Fibroblast of peridontal ligament (primary cell): ENCODE results near the gene EPSTI1.
"Not testable (repeated sequence)": the region's sequence is repeated elsewhere in the genome, so short reads cannot be mapped to it uniquely, and the experiment has no call there.

Experiments
- DNase-seq: peaks from one replicate; pipeline ENCODE4 v3.0.0-alpha.2; 2010; ENCODE audit errors: extremely low read depth

The EPSTI1 gene, protein sequence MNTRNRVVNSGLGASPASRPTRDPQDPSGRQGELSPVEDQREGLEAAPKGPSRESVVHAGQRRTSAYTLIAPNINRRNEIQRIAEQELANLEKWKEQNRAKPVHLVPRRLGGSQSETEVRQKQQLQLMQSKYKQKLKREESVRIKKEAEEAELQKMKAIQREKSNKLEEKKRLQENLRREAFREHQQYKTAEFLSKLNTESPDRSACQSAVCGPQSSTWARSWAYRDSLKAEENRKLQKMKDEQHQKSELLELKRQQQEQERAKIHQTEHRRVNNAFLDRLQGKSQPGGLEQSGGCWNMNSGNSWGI

DNA sequence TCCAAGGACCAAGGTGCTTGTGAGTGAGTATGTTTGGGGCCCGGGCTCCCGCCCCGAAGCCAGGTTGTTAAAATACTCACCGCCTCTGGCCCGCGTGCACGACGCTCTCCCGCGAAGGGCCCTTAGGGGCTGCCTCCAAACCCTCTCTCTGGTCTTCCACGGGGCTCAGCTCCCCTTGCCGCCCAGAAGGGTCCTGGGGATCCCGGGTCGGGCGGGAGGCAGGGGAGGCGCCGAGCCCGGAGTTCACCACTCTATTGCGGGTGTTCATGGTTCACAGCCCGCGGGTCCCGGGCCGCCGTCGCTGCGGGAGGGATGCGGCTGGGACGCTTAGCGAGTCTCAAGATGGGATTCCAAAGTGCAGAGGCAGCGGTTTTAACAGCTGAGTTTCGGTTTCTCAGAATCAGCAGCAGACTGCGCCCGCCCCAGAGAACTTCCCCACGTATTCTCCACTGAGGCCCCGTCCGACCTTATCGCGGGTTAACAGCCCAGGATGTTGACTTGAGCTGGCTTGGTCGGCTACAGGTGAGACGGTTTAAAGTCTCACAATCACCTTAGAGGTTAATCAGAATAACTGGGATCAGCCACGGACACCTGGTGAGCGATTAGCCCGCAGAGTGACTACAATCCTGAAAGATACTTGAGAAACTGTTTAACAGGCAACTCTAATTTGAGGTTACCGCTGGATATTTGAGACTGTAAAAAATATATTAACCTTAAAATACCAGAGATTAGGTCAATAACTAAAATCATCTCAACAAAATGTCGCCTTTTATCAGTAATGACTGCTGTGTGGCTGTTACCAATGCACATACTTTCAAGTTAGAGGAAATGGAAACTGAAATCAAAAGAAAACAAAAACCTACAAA lies at the start of gene EPSTI1:
TSS of gene EPSTI1 (minus strand) at position 344 of the 866 bp plus-strand sequence. CDS start at position 268, 76 bp downstream.
- DNase-seq: peak; percentile 78

DNA sequence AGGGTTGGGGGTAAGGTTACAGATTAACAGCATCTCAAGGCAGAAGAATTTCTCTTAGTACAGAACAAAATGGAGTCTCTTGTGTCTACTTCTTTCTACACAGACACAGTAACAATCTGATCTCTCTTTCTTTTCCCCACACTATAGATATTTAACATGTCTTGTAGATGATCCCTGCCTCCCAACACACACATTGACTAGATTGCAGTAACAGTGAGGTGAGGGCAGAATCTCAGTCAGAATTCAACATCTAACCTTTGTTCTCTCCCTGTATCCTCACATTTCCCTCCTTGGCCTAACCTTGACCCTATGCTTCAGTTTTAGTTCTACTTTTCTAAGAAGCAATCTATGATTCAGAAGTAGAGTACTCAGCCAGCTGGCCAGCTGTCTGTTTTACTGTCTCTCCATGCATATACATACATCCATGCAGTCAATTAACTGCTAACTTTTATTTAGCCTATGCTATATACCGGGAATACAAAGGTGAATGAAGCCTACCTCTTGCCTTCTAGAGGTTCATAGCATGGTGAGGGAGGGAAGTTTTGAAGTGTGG lies 49.4 kb upstream of the EPSTI1 start:
- no peak for DNase-seq

DNA sequence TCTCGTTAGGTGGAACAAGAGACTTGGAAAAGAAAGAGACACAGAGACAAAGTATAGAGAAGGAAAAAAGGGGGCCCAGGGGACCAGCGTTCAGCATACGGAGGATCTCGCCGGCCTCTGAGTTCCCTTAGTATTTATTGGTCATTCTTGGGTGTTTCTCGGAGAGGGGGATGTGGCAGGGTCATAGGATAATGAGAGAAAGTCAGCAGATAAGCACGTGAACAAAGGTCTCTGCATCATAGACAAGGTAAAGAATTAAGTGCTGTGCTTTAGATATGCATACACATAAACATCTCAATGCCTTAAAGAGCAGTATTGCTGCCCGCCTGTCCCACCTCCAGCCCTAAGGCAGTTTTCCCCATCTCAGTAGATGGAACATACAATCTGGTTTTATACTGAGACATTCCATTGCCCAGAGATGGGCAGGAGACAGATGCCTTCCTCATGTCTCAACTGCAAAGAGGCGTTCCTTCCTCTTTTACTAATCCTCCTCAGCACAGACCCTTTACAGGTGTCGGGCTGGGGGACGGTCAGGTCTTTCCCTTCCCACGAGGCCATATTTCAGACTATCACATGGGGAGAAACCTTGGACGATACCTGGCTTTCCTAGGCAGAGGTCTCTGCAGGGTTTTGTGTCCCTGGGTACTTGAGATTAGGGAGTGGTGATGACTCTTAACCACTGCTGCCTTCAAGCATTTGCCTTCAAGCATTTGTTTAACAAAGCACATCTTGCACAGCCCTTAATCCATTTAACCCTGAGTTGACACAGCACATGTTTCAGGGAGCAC lies 48.7 kb upstream of the EPSTI1 start:
- DNase-seq: not testable (repeated sequence)

DNA sequence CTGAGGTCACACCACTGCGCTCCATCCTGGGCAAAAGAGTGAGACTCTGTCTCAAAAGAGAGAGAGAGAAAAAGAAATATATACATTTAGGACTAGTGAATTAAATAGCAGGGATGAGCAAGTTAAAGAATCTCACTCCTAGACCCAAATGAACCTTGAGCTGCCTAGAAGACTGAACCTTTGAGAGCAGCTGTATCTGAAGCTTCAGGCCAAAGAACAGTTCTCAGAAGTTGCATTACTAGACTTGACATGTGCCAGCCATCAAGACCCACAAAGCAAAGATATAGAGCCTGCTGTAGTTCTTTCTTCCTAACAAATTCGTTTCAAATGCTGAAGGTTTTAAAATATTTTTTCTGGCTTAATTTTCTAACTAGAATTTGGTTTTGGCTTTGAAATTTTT lies 47.9 kb upstream of the EPSTI1 start:
- no peak for DNase-seq

DNA sequence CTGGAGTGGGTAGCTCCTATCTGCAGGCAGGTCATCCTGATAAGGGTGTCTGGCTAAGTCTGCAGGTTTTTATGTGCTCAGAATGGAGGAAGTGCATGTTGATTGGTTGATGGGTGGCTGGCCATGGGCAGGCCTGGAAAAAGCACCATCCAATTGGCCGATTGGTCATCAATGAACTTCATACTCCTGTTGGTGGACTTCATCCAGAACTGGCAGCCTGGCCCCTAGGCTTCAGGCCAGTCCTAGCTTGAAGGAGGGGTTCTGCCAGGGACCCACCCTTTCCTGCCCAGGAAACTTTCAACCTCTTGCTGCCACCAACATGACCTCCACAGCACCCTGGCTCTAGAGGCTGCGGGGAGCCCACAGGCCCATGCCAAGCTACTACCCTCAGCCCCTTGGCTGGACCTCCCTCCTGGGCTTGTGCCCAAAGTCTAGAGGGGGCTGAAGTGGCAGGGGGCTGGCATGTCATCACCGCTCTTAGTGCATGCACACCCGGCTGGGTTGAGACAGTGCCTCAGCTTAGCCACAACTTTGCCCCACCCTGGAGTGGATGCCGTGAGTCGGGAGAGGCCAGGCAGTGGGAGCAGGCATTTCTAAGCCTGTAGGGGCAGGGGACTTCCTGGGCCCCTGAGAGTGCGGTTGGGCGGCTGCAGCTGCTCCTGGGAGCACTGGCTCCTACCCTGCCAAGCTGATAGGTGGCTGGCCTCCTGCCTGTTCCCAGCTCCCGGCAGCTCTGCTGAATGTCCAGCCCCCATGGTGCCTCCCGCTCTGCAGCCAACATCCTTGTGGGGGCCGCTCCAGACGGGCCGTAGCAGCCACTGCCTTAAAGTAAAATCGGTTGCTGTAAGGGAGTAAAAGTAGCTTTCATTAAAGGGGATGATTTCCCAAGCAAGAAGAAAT lies 44.6 kb upstream of the EPSTI1 start:
- no peak for DNase-seq

DNA sequence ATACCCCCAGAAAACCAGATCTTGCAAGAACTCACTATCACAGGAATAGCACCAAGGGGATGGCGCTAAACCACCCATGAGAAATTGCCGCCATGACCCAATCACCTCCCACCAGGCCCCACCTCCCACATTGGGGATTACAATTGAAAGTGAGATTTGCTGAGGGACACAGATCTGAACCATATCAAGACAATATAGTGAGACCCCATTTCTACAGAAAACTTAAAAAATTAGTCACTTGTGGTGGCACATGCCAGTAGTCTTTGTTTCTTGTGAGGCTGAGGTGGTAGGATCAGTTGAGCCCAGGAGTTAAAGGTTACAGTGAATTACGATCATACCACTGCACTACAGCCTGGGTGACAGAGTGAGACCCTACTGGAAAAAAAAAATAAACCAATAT lies 41.0 kb upstream of the EPSTI1 start:
- no peak for DNase-seq

DNA sequence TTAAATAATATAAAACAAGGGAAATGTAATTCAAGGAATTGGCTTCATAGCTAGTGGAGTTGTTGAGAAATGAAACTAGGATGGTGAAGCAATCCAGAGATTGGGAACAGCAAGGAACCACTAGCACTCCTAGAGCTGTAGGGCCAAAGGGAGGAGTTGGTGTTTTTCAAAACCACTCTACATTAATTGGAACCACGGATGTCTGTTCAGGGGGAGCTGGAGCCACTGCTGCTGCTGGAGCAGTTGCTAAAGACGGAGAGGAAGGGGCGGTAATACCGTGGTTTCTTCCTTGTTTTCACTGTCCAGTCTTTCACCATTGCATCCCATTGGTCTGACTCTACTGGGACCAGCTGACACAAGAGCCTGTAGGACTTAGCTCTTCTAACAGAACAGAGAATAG lies 39.8 kb upstream of the EPSTI1 start:
- peak; percentile 53 for DNase-seq

DNA sequence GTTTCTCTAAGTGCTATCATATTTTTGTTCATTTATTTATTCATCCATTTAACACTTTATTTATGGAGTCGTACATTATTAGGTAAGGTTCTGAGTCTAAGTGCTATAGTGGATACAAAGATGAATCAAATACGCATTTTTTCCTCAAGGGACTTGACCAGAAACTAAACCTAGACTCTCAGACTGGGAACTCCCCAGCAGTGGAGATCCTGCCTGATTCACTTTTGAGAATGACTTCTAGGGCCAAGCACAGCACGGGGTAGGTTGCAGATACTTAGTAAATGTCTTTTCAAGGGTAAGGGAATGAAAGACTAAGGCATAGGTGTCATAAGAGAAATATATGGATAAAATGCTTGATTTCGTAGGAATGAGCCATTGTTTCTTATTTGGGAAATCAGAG lies 38.5 kb upstream of the EPSTI1 start:
- no peak for DNase-seq

DNA sequence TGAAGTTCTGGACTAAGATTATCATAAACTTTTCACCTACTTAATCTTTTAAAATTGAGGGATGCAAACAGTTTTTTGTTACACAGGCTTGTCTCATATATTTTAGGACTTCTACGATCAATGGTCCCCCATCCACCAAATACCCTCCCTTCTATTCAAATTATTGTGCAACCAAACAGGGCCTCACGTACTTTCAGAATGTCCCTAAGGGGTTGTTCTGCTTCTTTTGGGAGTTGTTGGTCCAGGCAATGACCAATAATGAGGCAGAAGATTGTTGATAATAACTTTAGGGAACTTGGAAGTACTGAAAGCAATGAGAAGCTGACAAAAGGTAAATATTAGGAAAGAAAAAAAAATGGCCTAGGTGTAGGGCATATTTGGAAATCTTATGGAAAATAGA lies 34.2 kb upstream of the EPSTI1 start:
- no peak for DNase-seq

DNA sequence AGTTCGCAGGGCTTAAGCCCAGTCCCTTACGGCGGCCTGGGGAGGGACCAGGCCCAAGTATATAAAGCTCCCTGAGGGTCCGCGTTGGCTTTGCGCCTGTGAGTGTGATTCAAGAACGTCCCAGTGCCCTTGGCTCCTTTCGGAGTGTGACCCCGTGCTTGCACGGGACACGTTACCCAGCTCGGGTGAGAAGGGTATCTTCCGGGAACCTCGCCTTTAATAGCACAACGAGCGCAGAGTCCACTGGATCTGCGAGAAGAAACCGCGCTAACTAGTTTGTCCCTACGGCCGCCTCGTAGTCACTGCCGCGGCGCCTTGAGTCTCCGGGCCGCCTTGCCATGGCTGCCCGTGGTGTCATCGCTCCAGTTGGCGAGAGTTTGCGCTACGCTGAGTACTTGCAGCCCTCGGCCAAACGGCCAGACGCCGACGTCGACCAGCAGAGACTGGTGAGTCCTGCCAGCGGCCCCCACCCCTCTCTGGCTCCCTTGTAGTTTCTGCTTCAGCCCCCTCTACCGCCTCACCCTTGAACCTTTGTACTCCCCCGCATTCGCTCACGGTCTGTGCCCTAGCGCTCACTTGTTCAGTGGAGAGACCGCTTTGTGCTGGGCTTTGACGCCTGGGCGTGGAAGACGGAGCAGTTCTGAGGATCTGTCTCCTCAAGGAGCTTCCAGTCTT lies 31.4 kb upstream of the EPSTI1 start, which contains the start of gene DNAJC15:
TSS of gene DNAJC15 (plus strand) at position 298 of the 675 bp plus-strand sequence. CDS start at position 339, 41 bp downstream.
- peak; percentile 86 for DNase-seq

DNA sequence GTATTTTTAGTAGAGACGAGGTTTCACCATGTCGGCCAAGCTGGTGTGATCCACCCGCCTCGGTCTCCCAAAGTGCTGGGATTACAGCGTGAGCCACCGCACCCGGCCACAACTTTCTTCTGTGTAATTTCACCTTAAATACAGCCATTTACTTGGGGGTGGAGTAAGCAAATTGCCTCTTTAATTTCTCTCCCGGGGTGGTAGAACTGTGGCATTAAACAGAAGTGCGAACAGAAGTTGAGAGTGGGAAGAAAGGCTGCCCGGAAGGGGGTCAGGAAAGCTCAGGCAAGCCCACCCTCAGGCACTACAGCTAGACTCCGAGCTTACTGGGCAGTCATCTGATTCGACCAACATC lies 30.9 kb upstream of the EPSTI1 start:
- DNase-seq: no peak

DNA sequence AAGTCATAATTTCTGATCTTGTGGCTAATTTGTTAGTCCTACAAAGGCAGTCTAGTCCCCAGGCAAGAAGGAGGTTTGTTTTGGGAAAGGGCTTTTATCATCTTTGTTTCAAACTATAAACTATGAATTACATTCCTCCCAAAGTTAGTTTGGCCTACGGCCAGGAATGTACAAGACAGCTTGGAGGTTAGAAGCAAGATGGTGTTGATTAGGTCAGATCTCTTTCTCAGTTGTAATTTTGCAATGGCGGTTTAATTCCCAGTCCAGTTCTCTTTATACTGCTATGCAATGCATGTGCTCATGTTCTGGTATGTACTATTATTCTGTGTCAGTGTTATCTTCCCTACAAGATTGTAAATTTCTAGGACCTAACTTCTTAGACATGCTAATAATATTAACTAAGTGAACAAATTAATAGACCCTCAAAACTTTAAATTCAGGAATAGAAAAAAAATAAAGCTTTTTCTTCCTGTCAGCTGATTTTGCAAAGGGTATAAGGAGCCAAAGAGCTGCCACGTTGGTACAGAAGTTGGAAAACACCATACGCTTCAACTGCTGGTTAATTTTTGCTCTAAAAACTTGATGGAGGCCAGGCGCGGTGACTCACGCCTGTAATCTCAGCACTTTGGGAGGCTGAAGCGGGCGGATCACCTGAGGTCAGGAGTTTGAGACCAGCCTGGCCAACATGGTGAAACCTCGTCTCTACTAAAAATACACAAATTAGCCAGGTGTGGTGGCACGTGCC lies 30.1 kb upstream of the EPSTI1 start:
- DNase-seq: peak; percentile 73

DNA sequence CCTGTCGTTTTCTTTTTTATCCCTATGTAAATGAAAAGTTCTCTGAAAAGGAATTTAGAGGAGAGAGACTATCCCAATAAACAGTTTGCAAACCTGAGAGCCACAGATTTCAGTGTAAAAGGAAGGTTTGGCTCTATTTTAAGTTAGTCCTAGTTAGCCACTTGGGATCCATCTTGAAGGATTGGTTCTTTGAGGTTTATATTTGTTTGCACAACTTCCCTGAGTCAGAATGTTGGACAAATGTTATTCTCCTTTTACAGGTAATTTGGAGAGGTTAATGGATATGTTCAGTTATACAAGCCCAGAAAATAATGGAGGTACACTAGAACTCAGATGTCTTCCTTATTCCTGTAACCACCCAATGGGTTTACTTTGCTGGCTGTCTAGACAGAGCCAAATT lies 28.8 kb upstream of the EPSTI1 start:
- no peak for DNase-seq

DNA sequence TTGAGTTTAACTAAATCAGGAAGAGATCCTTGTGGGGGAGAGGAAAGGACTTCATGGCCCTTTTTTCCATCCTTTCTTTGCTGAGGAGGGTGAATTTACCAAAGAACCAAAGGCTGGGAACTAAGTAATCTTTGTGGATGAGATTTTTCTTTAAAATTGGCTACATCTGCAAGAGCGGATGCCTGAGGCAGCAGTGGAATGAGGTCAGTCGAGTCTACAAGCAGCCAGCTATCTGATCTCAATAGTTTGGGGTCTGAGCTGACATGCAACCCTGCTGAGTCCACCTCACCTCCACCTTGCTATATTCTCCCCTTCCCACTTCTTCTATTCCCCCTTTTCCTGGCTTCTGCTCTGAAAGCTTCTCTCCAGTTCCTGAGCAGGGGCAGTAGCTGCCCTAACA lies 27.8 kb upstream of the EPSTI1 start:
- DNase-seq: peak; percentile 62

DNA sequence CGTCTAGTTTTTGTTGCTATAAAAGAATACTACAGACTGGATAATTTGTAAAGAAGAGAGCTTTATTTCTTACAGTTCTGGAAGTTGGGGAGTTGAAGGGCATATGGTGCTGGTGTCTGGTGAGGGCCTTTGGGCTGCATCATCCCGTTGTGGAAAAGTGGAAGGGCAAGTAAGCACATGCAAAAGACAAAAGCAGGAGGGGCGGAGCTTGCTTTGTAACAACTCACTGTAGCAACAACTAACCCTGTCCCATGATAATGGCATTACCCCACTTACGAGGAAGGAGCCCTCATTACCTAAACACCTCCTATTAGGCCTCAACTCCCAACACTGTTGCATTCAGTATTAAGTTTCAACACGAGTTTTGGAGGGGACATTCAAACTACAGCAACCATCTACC lies 24.2 kb upstream of the EPSTI1 start:
- no peak for DNase-seq

DNA sequence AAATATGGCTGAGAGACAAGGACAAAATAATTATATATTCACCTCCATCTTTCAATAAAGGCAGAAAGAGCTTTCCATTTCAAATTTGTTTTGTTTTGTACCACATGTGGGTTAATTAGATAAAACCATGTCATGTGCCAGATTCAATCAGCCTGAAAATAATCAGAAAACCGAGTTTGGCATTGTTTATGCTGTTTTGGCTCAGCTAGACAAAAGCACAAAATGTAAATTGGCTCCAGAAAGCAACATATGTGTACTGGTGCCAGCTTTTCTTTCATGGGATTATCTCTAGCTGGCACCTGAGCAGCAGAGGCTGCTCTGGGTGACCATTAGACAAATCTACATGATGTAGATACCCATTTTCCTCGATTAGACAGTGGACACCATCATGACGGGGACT lies 22.1 kb upstream of the EPSTI1 start:
- no peak for DNase-seq

DNA sequence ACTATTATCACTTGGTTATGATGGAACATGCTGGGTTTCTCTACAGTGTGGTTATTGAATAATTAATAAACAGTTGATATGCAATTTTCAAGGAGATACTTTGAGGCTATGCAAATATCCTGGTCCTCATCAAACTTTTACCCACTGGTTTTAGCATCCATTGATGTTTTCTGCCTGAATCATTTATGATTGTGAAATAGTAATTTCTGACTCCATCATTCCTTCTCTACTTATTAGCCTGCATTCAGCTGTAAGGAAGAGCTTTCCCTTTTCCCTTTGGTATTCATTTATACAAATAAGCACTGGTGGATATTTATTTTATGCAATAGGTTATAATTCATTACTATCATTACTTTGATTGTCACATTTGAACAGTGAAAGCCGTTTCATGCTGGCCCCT lies 17.5 kb upstream of the EPSTI1 start:
- peak; percentile 74 for DNase-seq

DNA sequence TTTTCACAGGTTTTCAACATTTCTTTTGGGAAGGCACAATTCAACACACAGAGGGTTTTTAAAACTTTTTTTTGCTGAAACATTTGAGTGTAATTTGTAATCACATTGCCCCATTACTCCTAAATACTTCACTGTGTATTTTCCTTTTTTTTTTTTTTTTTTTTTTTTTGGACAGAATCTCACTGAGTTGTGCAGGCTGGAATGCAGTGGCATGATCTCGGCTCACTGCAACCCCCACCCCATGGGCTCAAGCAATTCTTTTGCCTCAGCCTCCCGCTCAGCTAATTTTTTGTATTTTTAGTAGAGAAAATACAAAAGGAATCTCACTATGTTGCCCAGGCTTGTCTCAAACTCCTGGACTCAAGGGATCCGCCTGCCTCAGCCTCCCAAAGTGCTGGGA lies 16.6 kb upstream of the EPSTI1 start:
- DNase-seq: peak; percentile 55

DNA sequence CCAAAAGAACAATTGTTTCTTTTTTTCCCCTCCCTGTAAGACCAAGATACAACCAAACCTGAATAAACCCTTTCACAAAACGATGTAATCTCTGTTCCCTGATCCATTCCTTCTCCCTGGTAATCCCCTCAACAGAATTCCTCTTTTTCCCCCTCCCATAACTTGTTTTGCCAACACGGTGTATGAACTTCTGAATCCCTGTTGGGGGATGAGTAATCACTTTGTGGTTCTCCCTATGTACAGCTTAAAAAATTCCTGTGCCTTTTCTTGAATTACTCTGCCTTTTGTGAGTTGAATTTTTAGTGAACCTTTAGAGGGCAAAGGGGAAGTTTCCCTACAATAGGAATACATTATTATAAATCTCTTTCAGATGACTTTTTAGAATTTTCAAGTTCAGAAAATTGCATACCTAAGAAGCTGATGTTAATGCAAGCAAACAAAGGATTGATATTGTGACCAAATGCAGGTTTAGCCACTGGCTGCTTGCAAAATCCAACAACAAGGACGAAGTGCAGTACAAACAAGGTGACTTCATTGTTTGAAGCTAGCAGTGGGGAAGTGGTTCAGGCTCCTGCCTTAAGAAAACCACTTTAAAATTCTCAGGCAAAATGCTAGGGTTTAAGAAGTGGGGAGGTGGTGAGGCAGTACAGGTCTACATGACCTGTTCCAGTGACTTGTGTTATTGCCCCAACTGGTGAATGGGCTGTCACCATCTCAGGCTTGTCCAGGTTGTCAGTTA lies 15.0 kb upstream of the EPSTI1 start:
- DNase-seq: peak; percentile 70
